VCaP (cell line): ENCODE results near the gene PRKD3.

Experiments
- H3K27ac ChIP-seq: fragments of 450-650 bp; 2 replicates; pipeline ENCODE4 v1.5.1; 2017
- CTCF ChIP-seq: fragments of 450-650 bp; conservative IDR thresholded peaks from 2 replicates; pipeline ENCODE4 v1.5.1; 2017; ENCODE audit warnings: mild to moderate bottlenecking, moderate library complexity

Gene PRKD3

GRCh38 chr2:37343537-37344434 is 19.2 kb upstream of the PRKD3 start:
- TF ChIP-seq CTCF, result peak; percentile 48
- peak overlapping the region; percentile 70 for H3K27ac ChIP-seq

GRCh38 chr2:37342591-37343220 is 18.1 kb upstream of the PRKD3 start:
- no peak overlapping the region for H3K27ac ChIP-seq
- TF ChIP-seq CTCF, result no peak

GRCh38 chr2:37340637-37341036 is 16.0 kb upstream of the PRKD3 start:
- no peak overlapping the region for H3K27ac ChIP-seq
- TF ChIP-seq CTCF, result no peak

- no peak for TF ChIP-seq CTCF
- H3K27ac ChIP-seq, result no peak overlapping the region
Observed at GRCh38 chr2:37338933-37339332, 14.3 kb upstream of the PRKD3 start.

GRCh38 chr2:37337620-37338280 is 13.1 kb upstream of the PRKD3 start:
- no peak overlapping the region for H3K27ac ChIP-seq
- no peak for TF ChIP-seq CTCF

GRCh38 chr2:37335604-37336003 is 11.0 kb upstream of the PRKD3 start:
- no peak for TF ChIP-seq CTCF
- no peak overlapping the region for H3K27ac ChIP-seq

- no peak for TF ChIP-seq CTCF
- no peak overlapping the region for H3K27ac ChIP-seq
Observed at GRCh38 chr2:37333256-37333655, 8.6 kb upstream of the PRKD3 start.
